Stimulated activated naive B cell treated with anti-CD40 and anti-IgM and Interleukin-4, amounts not matched to agents 10 μg/mL and 1 μg/mL and 100 μg/mL, for 72 hours (primary cell): ENCODE data around the gene ACTR6.
A peak's percentile ranks its signal among the peaks of the same experiment; 100 is the strongest.

Source experiments
- ATAC-seq, 2 donors: fragments of 150-1000 bp; cut with Tn5 transposase; replicated peaks; 2 replicates each; pipeline ENCODE4 v1.10.0; 2021; ENCODE audit warnings: moderate library complexity in 1 of 2
- DNase-seq: peaks from one replicate; pipeline ENCODE4 v3.0.0; 2021
- H3K27ac Mint-ChIP-seq: one replicate; pipeline ENCODE4 v1.8.0; 2022; ENCODE audit warnings: mild to moderate bottlenecking, mixed read lengths
- H3K27me3 Mint-ChIP-seq, 2 donors: one replicate each; pipeline ENCODE4 v1.8.0; 2022; ENCODE audit warnings: mixed read lengths in 2 of 2
- H3K36me3 Mint-ChIP-seq, 2 donors: one replicate each; pipeline ENCODE4 v1.8.0; 2022; ENCODE audit warnings: mixed read lengths in 2 of 2, mild to moderate bottlenecking in 1 of 2
- H3K4me1 Mint-ChIP-seq, 2 donors: one replicate each; pipeline ENCODE4 v1.8.0; 2022; ENCODE audit warnings: mixed read lengths in 2 of 2, mild to moderate bottlenecking in 1 of 2
- H3K4me3 Mint-ChIP-seq, 2 donors: one replicate each; pipeline ENCODE4 v1.8.0; 2022; ENCODE audit warnings: mild to moderate bottlenecking in 2 of 2, mixed read lengths in 2 of 2, moderate library complexity in 1 of 2
- H3K9me3 Mint-ChIP-seq, 2 donors: one replicate each; pipeline ENCODE4 v1.8.0; 2022; ENCODE audit warnings: mixed read lengths in 2 of 2, mild to moderate bottlenecking in 1 of 2

Gene ACTR6

GRCh38 chr12:100189636-100190394, 10.8 kb upstream of the ACTR6 start:
- Mint-ChIP-seq H3K4me3 (no peak overlapping the region), H3K27me3 (no peaks in the 10 kb centered on the region), H3K4me1 (peaks cover 4 to 5% of the 10 kb centered on the region in 2 donors), H3K27ac (no peak overlapping the region), H3K9me3 (peaks cover 0 to 1% of the 10 kb centered on the region in 2 donors), H3K36me3 (peaks cover 42 to 46% of the 10 kb centered on the region in 2 donors)
- no peak for ATAC-seq
- no peak for DNase-seq

- no peak for DNase-seq
- peaks cover 5 to 8% of the 10 kb centered on the region in 2 donors for H3K4me1 Mint-ChIP-seq
- H3K36me3 Mint-ChIP-seq, result peaks cover 42 to 53% of the 10 kb centered on the region in 2 donors
- H3K27ac Mint-ChIP-seq, result no peak overlapping the region
- no peaks in the 10 kb centered on the region for H3K27me3 Mint-ChIP-seq
- H3K9me3 Mint-ChIP-seq, result peaks cover 0 to 1% of the 10 kb centered on the region in 2 donors
- no peak overlapping the region for H3K4me3 Mint-ChIP-seq
- no peak for ATAC-seq
Observed at GRCh38 chr12:100193085-100193484, 7.5 kb upstream of the ACTR6 start.

- Mint-ChIP-seq H3K27me3 (no peaks in the 10 kb centered on the region), H3K27ac (no peak overlapping the region), H3K4me1 (peaks cover 12 to 30% of the 10 kb centered on the region in 2 donors), H3K36me3 (peaks cover 10 to 24% of the 10 kb centered on the region in 2 donors), H3K4me3 (no peak overlapping the region), H3K9me3 (no peaks in the 10 kb centered on the region)
- ATAC-seq (no peak), DNase-seq (no peak)
Observed at GRCh38 chr12:100197486-100197885, 3.1 kb upstream of the ACTR6 start.

GRCh38 chr12:100199023-100199346, 1.6 kb upstream of the ACTR6 start:
- ATAC-seq (no peak), DNase-seq (no peak)
- no peaks in the 10 kb centered on the region for H3K27me3 Mint-ChIP-seq
- no peaks in the 10 kb centered on the region for H3K9me3 Mint-ChIP-seq
- peaks cover 8 to 18% of the 10 kb centered on the region in 2 donors for H3K36me3 Mint-ChIP-seq
- H3K27ac Mint-ChIP-seq, result peak overlapping the region; percentile 99
- H3K4me1 Mint-ChIP-seq, result peaks cover 10 to 32% of the 10 kb centered on the region in 2 donors
- peak overlapping the region; percentile 86 to 99 for H3K4me3 Mint-ChIP-seq

- peaks cover 10 to 32% of the 10 kb centered on the region in 2 donors for H3K4me1 Mint-ChIP-seq
- no peaks in the 10 kb centered on the region for H3K27me3 Mint-ChIP-seq
- ATAC-seq, result peak; percentile 85
- peak overlapping the region; percentile 99 for H3K27ac Mint-ChIP-seq
- H3K36me3 Mint-ChIP-seq, result peaks cover 5 to 15% of the 10 kb centered on the region in 2 donors
- H3K9me3 Mint-ChIP-seq, result no peaks in the 10 kb centered on the region
- DNase-seq, result peak; percentile 78
- H3K4me3 Mint-ChIP-seq, result peak overlapping the region; percentile 86 to 99
Observed at GRCh38 chr12:100199347-100200149, 1.1 kb upstream of the ACTR6 start.

- H3K36me3 Mint-ChIP-seq, result peaks cover 5 to 12% of the 10 kb centered on the region in 2 donors
- peaks cover 10 to 32% of the 10 kb centered on the region in 2 donors for H3K4me1 Mint-ChIP-seq
- H3K27me3 Mint-ChIP-seq, result no peaks in the 10 kb centered on the region
- no peaks in the 10 kb centered on the region for H3K9me3 Mint-ChIP-seq
- peak overlapping the region; percentile 25 for H3K27ac Mint-ChIP-seq
- ATAC-seq (no peak), DNase-seq (no peak)
- peak overlapping the region; percentile 86 to 99 for H3K4me3 Mint-ChIP-seq
Observed at GRCh38 chr12:100201604-100202423, 1.2 kb downstream of the ACTR6 start.

GRCh38 chr12:100207311-100207710, 6.7 kb downstream of the ACTR6 start:
- no peak overlapping the region for H3K27ac Mint-ChIP-seq
- peaks cover 0 to 4% of the 10 kb centered on the region in 2 donors for H3K4me1 Mint-ChIP-seq
- H3K36me3 Mint-ChIP-seq, result peaks cover 5 to 20% of the 10 kb centered on the region in 2 donors
- H3K9me3 Mint-ChIP-seq, result no peaks in the 10 kb centered on the region
- no peak for ATAC-seq
- no peak for DNase-seq
- H3K4me3 Mint-ChIP-seq, result no peak overlapping the region
- H3K27me3 Mint-ChIP-seq, result no peaks in the 10 kb centered on the region

GRCh38 chr12:100208834-100209233, 8.2 kb downstream of the ACTR6 start:
- Mint-ChIP-seq H3K9me3 (no peaks in the 10 kb centered on the region), H3K36me3 (peaks cover 5 to 21% of the 10 kb centered on the region in 2 donors), H3K27ac (no peak overlapping the region), H3K4me3 (no peak overlapping the region), H3K27me3 (no peaks in the 10 kb centered on the region), H3K4me1 (no peaks in the 10 kb centered on the region)
- DNase-seq (no peak), ATAC-seq (no peak)

GRCh38 chr12:100211698-100212097, 11.1 kb downstream of the ACTR6 start:
- DNase-seq (no peak), ATAC-seq (no peak)
- Mint-ChIP-seq H3K36me3 (peaks cover 11 to 30% of the 10 kb centered on the region in 2 donors), H3K4me1 (peaks cover 3 to 9% of the 10 kb centered on the region in 2 donors), H3K9me3 (no peaks in the 10 kb centered on the region), H3K27me3 (no peaks in the 10 kb centered on the region), H3K27ac (no peak overlapping the region), H3K4me3 (no peak overlapping the region)

- H3K4me1 Mint-ChIP-seq, result peaks cover 3 to 9% of the 10 kb centered on the region in 2 donors
- no peak overlapping the region for H3K27ac Mint-ChIP-seq
- no peaks in the 10 kb centered on the region for H3K27me3 Mint-ChIP-seq
- DNase-seq, result no peak
- ATAC-seq, result no peak
- peaks cover 14 to 35% of the 10 kb centered on the region in 2 donors for H3K36me3 Mint-ChIP-seq
- no peak overlapping the region for H3K4me3 Mint-ChIP-seq
- H3K9me3 Mint-ChIP-seq, result no peaks in the 10 kb centered on the region
Observed at GRCh38 chr12:100213016-100213891, 12.6 kb downstream of the ACTR6 start.

GRCh38 chr12:100214518-100214917, 13.9 kb downstream of the ACTR6 start:
- ATAC-seq (no peak), DNase-seq (no peak)
- no peak overlapping the region for H3K4me3 Mint-ChIP-seq
- H3K36me3 Mint-ChIP-seq, result peaks cover 12 to 27% of the 10 kb centered on the region in 2 donors
- no peaks in the 10 kb centered on the region for H3K9me3 Mint-ChIP-seq
- no peak overlapping the region for H3K27ac Mint-ChIP-seq
- peaks cover 3 to 9% of the 10 kb centered on the region in 2 donors for H3K4me1 Mint-ChIP-seq
- H3K27me3 Mint-ChIP-seq, result no peaks in the 10 kb centered on the region

- H3K27ac Mint-ChIP-seq, result no peak overlapping the region
- no peak overlapping the region for H3K4me3 Mint-ChIP-seq
- ATAC-seq (no peak), DNase-seq (no peak)
- peaks cover 3 to 9% of the 10 kb centered on the region in 2 donors for H3K4me1 Mint-ChIP-seq
- peaks cover 12 to 32% of the 10 kb centered on the region in 2 donors for H3K36me3 Mint-ChIP-seq
- H3K9me3 Mint-ChIP-seq, result no peaks in the 10 kb centered on the region
- no peaks in the 10 kb centered on the region for H3K27me3 Mint-ChIP-seq
Observed at GRCh38 chr12:100215209-100215608, 14.6 kb downstream of the ACTR6 start.

GRCh38 chr12:100216337-100216736, 15.7 kb downstream of the ACTR6 start:
- no peaks in the 10 kb centered on the region for H3K9me3 Mint-ChIP-seq
- no peak overlapping the region for H3K4me3 Mint-ChIP-seq
- DNase-seq (no peak), ATAC-seq (no peak)
- peaks cover 3 to 9% of the 10 kb centered on the region in 2 donors for H3K4me1 Mint-ChIP-seq
- H3K27ac Mint-ChIP-seq, result no peak overlapping the region
- H3K36me3 Mint-ChIP-seq, result peaks cover 12 to 30% of the 10 kb centered on the region in 2 donors
- no peaks in the 10 kb centered on the region for H3K27me3 Mint-ChIP-seq
